Esophagus mucosa (tissue), 1 donor: ENCODE data around the gene RGCC. TPM values are rescaled to one million over a fixed set of nuclear protein-coding genes. Genes with fewer than 3 reads are reported as not detected.
"Not testable (repeated sequence)": the region's sequence is repeated elsewhere in the genome, so short reads cannot be mapped to it uniquely, and the experiment has no call there.

Source experiments
- ATAC-seq: fragments of 200-7000 bp; cut with Tn5 transposase; one replicate; pipeline ENCODE4 v1.9.1; 2020
- total RNA-seq: library from RNA; stranded (reverse); gene quantifications from one replicate; pipeline ENCODE4 v1.2.4, GENCODE V29; 2023
- donor health status: DM: yes; HTN: yes; CAD: no.

RGCC gene
- total RNA-seq, 1 donor from 2014 or later: 5.5 TPM

GRCh38 chr13:41492432-41493260 lies 35.3 kb downstream of the RGCC start:
- ATAC-seq: peak; percentile 39

DNA sequence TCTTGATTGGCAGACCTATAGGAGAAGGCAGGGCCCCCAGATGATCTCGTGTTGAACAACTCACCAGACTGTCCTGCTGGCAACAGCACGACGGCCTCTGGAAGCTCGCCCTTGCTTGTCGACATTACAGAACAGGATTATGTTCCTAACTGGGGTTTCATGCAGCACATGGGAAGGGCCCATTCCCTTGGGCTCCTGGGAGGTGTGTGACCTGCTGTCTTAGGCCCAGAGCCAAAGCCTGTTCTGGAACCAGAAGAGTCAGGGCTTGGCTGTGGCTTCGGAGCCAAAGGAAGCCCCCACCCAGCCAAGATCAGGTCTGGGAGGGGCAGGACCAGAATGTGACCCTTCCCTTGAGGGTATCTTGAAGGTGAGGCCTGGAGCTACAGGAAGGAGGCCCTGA lies 36.9 kb downstream of the RGCC start:
- ATAC-seq: peak; percentile 85

DNA sequence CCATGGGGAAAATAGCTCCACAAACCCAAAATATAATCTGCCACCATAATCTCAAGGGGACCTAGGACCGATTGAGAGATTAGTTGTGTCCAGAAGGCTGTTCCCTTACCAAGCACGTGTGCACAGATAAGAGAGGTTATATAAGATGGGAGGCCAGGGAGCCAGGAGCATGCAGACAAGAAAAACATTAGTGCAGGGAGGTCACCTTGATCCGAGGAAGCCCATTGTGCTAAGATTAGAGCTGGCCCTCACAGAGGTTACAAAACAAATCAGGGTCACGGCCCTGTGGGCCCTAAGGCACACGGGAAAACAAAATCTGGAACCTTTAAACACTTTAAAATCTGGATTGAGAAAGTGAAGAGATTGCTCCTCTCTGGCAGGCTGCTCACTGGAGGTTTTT lies 37.7 kb downstream of the RGCC start:
- ATAC-seq: no peak

- ATAC-seq: no peak
Observed at GRCh38 chr13:41496420-41497234, 39.3 kb downstream of the RGCC start.

- ATAC-seq: no peak
Observed at GRCh38 chr13:41497436-41497835, 40.1 kb downstream of the RGCC start.

GRCh38 chr13:41499452-41499851 lies 42.1 kb downstream of the RGCC start:
- ATAC-seq: no peak

- ATAC-seq: peak; percentile 95
Observed at GRCh38 chr13:41500511-41500910, 43.2 kb downstream of the RGCC start.

- ATAC-seq: no peak
Observed at GRCh38 chr13:41501281-41501680, 43.9 kb downstream of the RGCC start.

DNA sequence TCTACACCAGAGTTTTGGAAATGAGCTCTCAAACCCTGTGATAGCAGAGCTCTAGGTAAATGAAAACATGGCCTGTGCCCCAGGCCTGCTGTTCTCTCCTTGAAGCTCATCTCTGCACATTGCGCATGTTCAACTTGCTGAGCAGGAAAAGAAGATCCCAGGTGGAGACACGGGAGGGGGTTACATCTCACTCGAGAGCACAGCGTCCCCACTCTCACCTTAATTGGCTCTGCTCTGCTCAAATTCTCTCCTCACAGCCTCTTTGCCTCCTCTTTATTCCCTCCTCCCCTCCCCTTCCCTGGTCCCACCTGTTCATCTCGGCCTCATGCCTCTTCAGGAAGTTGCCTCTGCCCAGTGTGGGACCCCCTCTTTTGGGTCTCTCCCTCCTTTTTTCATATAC lies 44.7 kb downstream of the RGCC start:
- ATAC-seq: no peak

- no peak for ATAC-seq
Observed at GRCh38 chr13:41502673-41503072, 45.3 kb downstream of the RGCC start.

- no peak for ATAC-seq
Observed at GRCh38 chr13:41503356-41503755, 46.0 kb downstream of the RGCC start.

GRCh38 chr13:41504657-41505056 lies 47.3 kb downstream of the RGCC start:
- not testable (repeated sequence) for ATAC-seq

DNA sequence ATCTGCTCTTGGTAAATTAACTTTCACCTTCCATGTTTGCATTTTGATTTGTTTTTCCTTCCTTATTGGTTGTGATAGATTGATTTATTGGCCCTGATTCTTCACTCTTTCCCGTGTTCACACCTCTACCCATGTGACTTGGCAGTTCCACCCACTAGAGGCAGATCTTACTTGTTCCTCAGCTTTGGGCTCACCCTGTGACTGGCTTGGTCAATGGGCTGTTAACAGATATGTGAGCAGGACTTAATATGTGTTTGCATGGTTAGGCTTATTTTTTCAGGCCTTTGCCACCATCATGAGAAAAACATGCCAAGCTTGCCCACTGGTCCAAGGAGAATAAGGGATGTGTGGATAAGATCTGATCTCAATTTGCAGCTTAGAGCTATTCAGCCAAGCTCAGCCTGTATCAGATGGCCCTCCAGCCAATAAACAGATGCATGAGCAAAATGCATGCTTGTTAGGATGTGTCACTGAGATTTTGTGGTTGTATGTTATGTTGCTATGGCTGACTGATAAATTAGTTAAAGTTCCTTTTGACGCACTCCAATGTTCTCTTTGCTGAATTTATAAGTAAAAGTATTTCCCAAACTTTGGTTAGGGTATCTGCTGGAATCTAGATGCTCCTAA lies 48.0 kb downstream of the RGCC start:
- no peak for ATAC-seq

GRCh38 chr13:41506312-41506711 lies 49.0 kb downstream of the RGCC start:
- no peak for ATAC-seq

- ATAC-seq: no peak
Observed at GRCh38 chr13:41509971-41510370, 52.6 kb downstream of the RGCC start.

DNA sequence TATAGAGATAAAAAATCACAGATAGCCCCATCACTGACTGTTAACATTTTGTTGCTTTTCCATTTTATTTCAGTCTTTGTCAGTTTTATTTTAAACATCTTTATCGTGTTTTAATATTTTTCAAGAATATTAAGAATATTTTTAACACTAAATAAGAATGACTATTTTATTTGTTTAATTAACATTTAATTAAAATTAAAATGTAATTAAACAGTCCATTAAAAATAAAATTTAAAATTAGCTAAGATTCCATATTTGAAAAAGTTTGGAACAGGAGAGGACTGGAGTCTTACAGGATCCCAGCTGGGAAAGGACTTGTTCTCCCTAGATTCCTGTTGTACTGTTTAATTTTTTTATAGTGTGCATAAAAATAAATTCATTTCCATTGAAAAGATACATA lies 54.5 kb downstream of the RGCC start:
- ATAC-seq: no peak

DNA sequence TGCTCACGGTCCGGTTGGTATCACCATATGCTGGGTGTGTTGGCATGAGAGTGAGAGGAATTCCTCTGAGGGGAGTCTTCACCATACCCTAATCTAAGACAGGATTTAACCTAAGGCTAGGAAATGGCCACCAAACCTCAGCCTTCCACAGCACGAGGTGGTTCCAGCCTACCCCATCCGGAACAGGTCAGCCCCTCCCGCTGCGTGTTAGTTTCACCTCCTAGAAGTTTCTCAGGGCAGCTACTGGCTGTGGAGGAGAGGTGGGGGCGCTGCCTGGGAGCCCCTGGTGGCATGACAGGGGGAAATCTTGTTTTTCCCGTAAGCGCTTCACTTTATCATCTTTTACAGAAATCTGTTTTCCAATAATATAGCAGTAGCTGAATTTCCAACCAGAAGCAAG lies 55.1 kb downstream of the RGCC start:
- no peak for ATAC-seq

GRCh38 chr13:41513600-41513999 lies 56.2 kb downstream of the RGCC start:
- ATAC-seq: no peak

GRCh38 chr13:41514853-41515395 lies 57.6 kb downstream of the RGCC start:
- ATAC-seq: no peak

- ATAC-seq: no peak
Observed at GRCh38 chr13:41515491-41516139, 58.3 kb downstream of the RGCC start.

- no peak for ATAC-seq
Observed at GRCh38 chr13:41516166-41516565, 58.8 kb downstream of the RGCC start.

DNA sequence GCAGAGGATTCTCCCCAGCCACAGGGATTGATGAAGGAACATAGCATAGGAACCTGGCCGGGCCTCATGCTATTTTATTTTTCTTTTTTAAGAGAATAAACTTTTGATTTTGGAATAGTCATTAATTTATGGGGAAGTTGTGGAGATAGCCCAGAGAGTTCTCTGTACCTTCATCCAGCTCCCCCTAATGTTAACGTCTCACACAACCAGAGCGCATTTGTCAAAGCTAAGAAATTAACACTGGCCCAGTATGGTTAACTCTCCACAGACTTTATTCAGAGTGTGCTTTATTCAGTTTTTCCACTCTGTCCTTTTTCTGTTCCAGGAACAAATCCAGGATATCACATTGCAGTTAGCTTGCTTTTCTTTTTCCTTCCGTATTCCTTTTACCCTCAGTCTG lies 59.4 kb downstream of the RGCC start:
- no peak for ATAC-seq
